Measurements from ENCODE around the gene RNASE13.

Gene RNASE13

GRCh38 chr14:21034707-21035106 lies at the start of gene RNASE13:
RNASE13 (minus strand) TSS chr14:21034807; CDS start chr14:21034288, 519 bp downstream.
- no peaks in the 10 kb centered on the region for H3K4me1 ChIP-seq (ENCODE audit: control insufficient read depth, insufficient read depth, low read length)
- ChIA-PET CTCF (interaction anchor here (0.5 to 5.2 kb wide), 5 partner anchors 20 to 335 kb away, joined by 3 to 35 read pairs (median 4); no protein-coding TSS in a partner anchor), POLR2A (no interaction called here)
- H3K4me3 ChIP-seq (ENCODE audit: low read depth, low read length), result no peak within 1 kb of the TSS
- TF ChIP-seq ZNF121 (tag by site-specific recombination; IDR thresholded peaks at IDR 0.05), result no peak
- TF ChIP-seq ZNF488 (tag by site-specific recombination; IDR thresholded peaks at IDR 0.05), result no peak
- no peak for TF ChIP-seq ZNF37A (tag by site-specific recombination; IDR thresholded peaks at IDR 0.05)
- TF ChIP-seq RBAK (tag by site-specific recombination; IDR thresholded peaks at IDR 0.05), result no peak
- TF ChIP-seq ZNF449 (tag by site-specific recombination; IDR thresholded peaks at IDR 0.05), result no peak
- TF ChIP-seq EGR2 (tag by site-specific recombination; IDR thresholded peaks at IDR 0.05; ENCODE audit: low read depth), result no peak
- no peak for TF ChIP-seq ZNF785 (tag by site-specific recombination; IDR thresholded peaks at IDR 0.05)
- TF ChIP-seq ZNF76 (tag by site-specific recombination; IDR thresholded peaks at IDR 0.05; ENCODE audit: borderline replicate concordance, low read depth), result no peak
- no peak for TF ChIP-seq ZNF214 (tag by site-specific recombination; IDR thresholded peaks at IDR 0.05; ENCODE audit: borderline replicate concordance)
- no peak for TF ChIP-seq ZNF610 (tag by site-specific recombination; IDR thresholded peaks at IDR 0.05; ENCODE audit: borderline replicate concordance)
- no peak for TF ChIP-seq ZNF211 (tag by site-specific recombination; IDR thresholded peaks at IDR 0.05; ENCODE audit: low read depth)
- no peak for TF ChIP-seq ZBTB8A (tag by site-specific recombination; IDR thresholded peaks at IDR 0.05)
- no peak for TF ChIP-seq ZNF274 (IDR thresholded peaks at IDR 0.05; ENCODE audit: low read length)
- no peak for TF ChIP-seq ZNF274 (tag by site-specific recombination; IDR thresholded peaks at IDR 0.05; ENCODE audit: borderline replicate concordance)
- H3K36me3 ChIP-seq (ENCODE audit: control insufficient read depth in 2 of 2, insufficient read depth in 1 of 2, low read length in 2 of 2), result no peaks in the 10 kb centered on the region
- H3K27ac ChIP-seq (ENCODE audit: extremely low read depth, low read depth, low read length), result no peak within 1 kb of the TSS
- H3K9me3 ChIP-seq (ENCODE audit: control insufficient read depth, insufficient read depth, low read depth, low read length), result no peaks in the 10 kb centered on the region

- TF ChIP-seq ZNF426 (tag by site-specific recombination; IDR thresholded peaks at IDR 0.05), result no peak
- no peak for TF ChIP-seq ZNF23 (tag by site-specific recombination; IDR thresholded peaks at IDR 0.05; ENCODE audit: borderline replicate concordance)
- no peak for TF ChIP-seq ZNF274 (IDR thresholded peaks at IDR 0.05; ENCODE audit: low read length)
- TF ChIP-seq ZNF274 (tag by site-specific recombination; IDR thresholded peaks at IDR 0.05; ENCODE audit: borderline replicate concordance), result no peak
- no peak for TF ChIP-seq SCRT1 (tag by site-specific recombination; IDR thresholded peaks at IDR 0.05; ENCODE audit: borderline replicate concordance)
- TF ChIP-seq ZNF16 (tag by site-specific recombination; IDR thresholded peaks at IDR 0.05; ENCODE audit: low read depth), result no peak
- Histone ChIP-seq H3K27ac (ENCODE audit: extremely low read depth, low read depth, low read length) (no peak overlapping the region), H3K36me3 (ENCODE audit: control insufficient read depth in 2 of 2, insufficient read depth in 1 of 2, low read length in 2 of 2) (peaks cover 3 to 83% of the 10 kb centered on the region in 2 experiments; a peak in 2 of 3 replicates), H3K9me3 (ENCODE audit: control insufficient read depth, insufficient read depth, low read depth, low read length) (no peaks in the 10 kb centered on the region), H3K4me3 (ENCODE audit: low read depth, low read length) (no peak overlapping the region), H3K4me1 (ENCODE audit: control insufficient read depth, insufficient read depth, low read length) (no peaks in the 10 kb centered on the region)
- CTCF ChIA-PET, result interaction anchor here (1.0 to 1.2 kb wide), 2 partner anchors 8 to 69 kb away, joined by 4 to 7 read pairs; no protein-coding TSS in a partner anchor
- POLR2A ChIA-PET, result interaction anchor here (1.5 to 9.9 kb wide), 2 partner anchors 8 to 13 kb away, joined by 5 to 71 read pairs; partner anchors contain the start of gene ARHGEF40
Observed at GRCh38 chr14:21084396-21084795, 49.8 kb upstream of the RNASE13 start.

GRCh38 chr14:21083565-21084325 lies 49.1 kb upstream of the RNASE13 start:
- peaks cover 3 to 85% of the 10 kb centered on the region in 2 experiments; a peak in 2 of 3 replicates for H3K36me3 ChIP-seq (ENCODE audit: control insufficient read depth in 2 of 2, insufficient read depth in 1 of 2, low read length in 2 of 2)
- no peak overlapping the region for H3K27ac ChIP-seq (ENCODE audit: extremely low read depth, low read depth, low read length)
- no peaks in the 10 kb centered on the region for H3K9me3 ChIP-seq (ENCODE audit: control insufficient read depth, insufficient read depth, low read depth, low read length)
- no peaks in the 10 kb centered on the region for H3K4me1 ChIP-seq (ENCODE audit: control insufficient read depth, insufficient read depth, low read length)
- H3K4me3 ChIP-seq (ENCODE audit: low read depth, low read length), result no peak overlapping the region
- POLR2A ChIA-PET, result interaction anchor here (1.5 to 9.9 kb wide), 2 partner anchors 9 to 12 kb away, joined by 5 to 71 read pairs; partner anchors contain the start of gene ARHGEF40
- CTCF ChIA-PET, result interaction anchor here (0.7 to 1.2 kb wide), 3 partner anchors 8 to 69 kb away, joined by 4 to 7 read pairs (median 4); no protein-coding TSS in a partner anchor
- TF ChIP-seq ZNF555 (tag by site-specific recombination; conservative IDR thresholded peaks at IDR 0.05) (no peak), KLF1 (tag by site-specific recombination; IDR thresholded peaks at IDR 0.05) (no peak), ZNF354C (tag by site-specific recombination; IDR thresholded peaks at IDR 0.05; ENCODE audit: borderline replicate concordance, low read depth) (no peak), ZNF398 (tag by site-specific recombination; IDR thresholded peaks at IDR 0.05) (no peak), MYNN (tag by site-specific recombination; IDR thresholded peaks at IDR 0.05; ENCODE audit: borderline replicate concordance) (no peak), ZSCAN23 (tag by site-specific recombination; IDR thresholded peaks at IDR 0.05) (no peak), KLF17 (tag by site-specific recombination; IDR thresholded peaks at IDR 0.05) (no peak)

Measured in HEK293 (cell line).